Body of pancreas (tissue), 4 donors: ENCODE data around the gene GNAT3. TPM values are rescaled to one million over a fixed set of nuclear protein-coding genes. Genes with fewer than 3 reads are reported as not detected.

Source experiments
- ATAC-seq: fragments of 150-250 bp; one replicate; pipeline ENCODE4 v1.9.1; 2016
- DNase-seq, 4 donors: peaks; one replicate each; pipeline ENCODE4 v3.0.0-alpha.2; 2019
- H3K27ac ChIP-seq, 4 donors: fragments of 200-600 bp; sonication (generic); 1 replicate in 3 of 4; 2 replicates in 1 of 4; pipeline versions ENCODE4 v1.5.1 to v1.6.1; 2016 to 2019; ENCODE audit warnings: mild to moderate bottlenecking in 1 of 4, mixed read lengths in 1 of 4, moderate library complexity in 1 of 4
- H3K27me3 ChIP-seq, 2 donors: fragments of 200-600 bp; sonication (generic); one replicate each; pipeline ENCODE4 v1.6.0; 2016; ENCODE audit warnings: mild to moderate bottlenecking in 1 of 2
- H3K36me3 ChIP-seq, 2 donors: fragments of 200-600 bp; sonication (generic); replicated peaks in 1 of 2; 2 replicates each; pipeline ENCODE4 v1.5.1; 2016; ENCODE audit warnings: low read depth in 2 of 2; ENCODE audit not compliant: insufficient read depth in 1 of 2
- H3K4me1 ChIP-seq: fragments of 200-600 bp; sonication (generic); one replicate; pipeline ENCODE4 v1.6.0; 2016
- H3K4me3 ChIP-seq, 2 donors: fragments of 200-600 bp; sonication (generic); 1 replicate in 1 of 2; 2 replicates in 1 of 2; pipeline ENCODE4 v1.5.1; 2016 to 2019
- H3K9me3 ChIP-seq, 3 donors: fragments of 200-600 bp; sonication (generic); 1 replicate in 2 of 3; 2 replicates in 1 of 3; pipeline ENCODE4 v1.5.1; 2016
- CTCF ChIP-seq, 7 experiments: fragments of 450-650 bp in 4 of 7; fragments of 200-600 bp in 3 of 7; sonication (generic) in 3 of 7; IDR thresholded peaks; one replicate each; pipeline ENCODE4 v1.5.1; 2016 to 2019; ENCODE audit warnings: antibody characterized with exemption in 7 of 7
- POLR2A ChIP-seq, 3 donors: fragments of 450-650 bp; IDR thresholded peaks; one replicate each; pipeline ENCODE4 v1.6.1; 2016; ENCODE audit warnings: antibody characterized with exemption in 3 of 3, mild to moderate bottlenecking in 2 of 3
- WGBS, 2 donors: methylation state at CpG; one replicate each; pipeline ENCODE4 v1.1.5; 2017; 5-methylcytosine and 5-hydroxymethylcytosine counted together
- intact Hi-C: fragments of 100-400 bp; cut with DNase I; formaldehyde crosslinking; loops from one replicate; pipeline ENCODE4 v1.15.1; 2023
- total RNA-seq, 2 donors: library from RNA; depleted of rRNA; stranded (reverse); fragments of >200 nt; gene quantifications; one replicate each; pipeline ENCODE4 v1.1.0, GENCODE V29; 2016

The GNAT3 gene
- total RNA-seq: under 1 TPM in 1 of 2 donors, not detected in 1; 0.26 TPM

- no peaks in the 10 kb centered on the region for H3K36me3 ChIP-seq
- H3K27ac ChIP-seq: no peak within 1 kb of the TSS
- 79 to 84% methylated on average over 3 of the region's 3 CpGs for WGBS, 2 donors
- H3K9me3 ChIP-seq: no peaks in the 10 kb centered on the region
- ATAC-seq: no peak
- intact Hi-C loops: no loop called here
- DNase-seq: no peak
- no peaks in the 10 kb centered on the region for H3K27me3 ChIP-seq
- TF ChIP-seq CTCF (IDR thresholded peaks at IDR 0.05) (no peak), POLR2A (IDR thresholded peaks at IDR 0.05) (no peak)
- no peak within 1 kb of the TSS for H3K4me3 ChIP-seq
- H3K4me1 ChIP-seq: peaks cover 8% of the 10 kb centered on the region
Observed at GRCh38 chr7:80511964-80512363, at the start of gene GNAT3. Gene GNAT3, minus strand, starts transcription at chr7:80512064. Its CDS starts 138 bp downstream, at chr7:80511926.

GRCh38 chr7:80558116-80558515, 46.3 kb upstream of the GNAT3 start:
- H3K9me3 ChIP-seq: no peaks in the 10 kb centered on the region
- TF ChIP-seq CTCF (IDR thresholded peaks at IDR 0.05) (no peak), POLR2A (IDR thresholded peaks at IDR 0.05) (no peak)
- WGBS, 2 donors: 64 to 87% methylated on average over 3 of the region's 3 CpGs
- ATAC-seq (no peak), DNase-seq (no peak)
- H3K36me3 ChIP-seq: no peaks in the 10 kb centered on the region
- no peak overlapping the region for H3K4me3 ChIP-seq
- no peak overlapping the region for H3K27ac ChIP-seq
- intact Hi-C loops: no loop called here
- H3K4me1 ChIP-seq: no peaks in the 10 kb centered on the region
- H3K27me3 ChIP-seq: no peaks in the 10 kb centered on the region

- ATAC-seq (no peak), DNase-seq (no peak)
- H3K4me1 ChIP-seq: no peaks in the 10 kb centered on the region
- no peaks in the 10 kb centered on the region for H3K27me3 ChIP-seq
- TF ChIP-seq CTCF (IDR thresholded peaks at IDR 0.05) (no peak), POLR2A (IDR thresholded peaks at IDR 0.05) (no peak)
- no peaks in the 10 kb centered on the region for H3K9me3 ChIP-seq
- intact Hi-C loops: no loop called here
- no peak overlapping the region for H3K27ac ChIP-seq
- no peak overlapping the region for H3K4me3 ChIP-seq
- 68 to 70% methylated on average over 1 of the region's 1 CpG for WGBS, 2 donors
- H3K36me3 ChIP-seq: no peaks in the 10 kb centered on the region
Observed at GRCh38 chr7:80552031-80552694, 40.3 kb upstream of the GNAT3 start.

GRCh38 chr7:80550005-80550404, 38.1 kb upstream of the GNAT3 start:
- Histone ChIP-seq H3K27me3 (no peaks in the 10 kb centered on the region), H3K36me3 (no peaks in the 10 kb centered on the region), H3K27ac (no peak overlapping the region), H3K4me1 (no peaks in the 10 kb centered on the region), H3K9me3 (no peaks in the 10 kb centered on the region), H3K4me3 (no peak overlapping the region)
- WGBS, 2 donors: 83 to 93% methylated on average over 2 of the region's 2 CpGs
- TF ChIP-seq CTCF (IDR thresholded peaks at IDR 0.05) (no peak), POLR2A (IDR thresholded peaks at IDR 0.05) (no peak)
- intact Hi-C loops: no loop called here
- DNase-seq (no peak), ATAC-seq (no peak)
